Fibroblast of lung (primary cell): ENCODE measurements around the gene INHBB.

Source experiments
- EZH2 ChIP-seq: IDR thresholded peaks from 2 replicates; pipeline ENCODE4 v1.5.1; 2012; ENCODE audit warnings: low read length, control low read depth, mild to moderate bottlenecking; ENCODE audit errors: missing control alignments
- TF ChIP-seq, protein P1 (sequence below), 2 donors: IDR thresholded peaks in 1 of 2; conservative IDR thresholded peaks in 1 of 2; 1 replicate in 1 of 2; 2 replicates in 1 of 2; pipeline ENCODE4 v1.5.1; 2011 to 2012; ENCODE audit warnings: low read length in 2 of 2, control low read depth in 1 of 2, inconsistent platforms in 1 of 2, low read depth in 1 of 2, mild to moderate bottlenecking in 1 of 2

DNA sequence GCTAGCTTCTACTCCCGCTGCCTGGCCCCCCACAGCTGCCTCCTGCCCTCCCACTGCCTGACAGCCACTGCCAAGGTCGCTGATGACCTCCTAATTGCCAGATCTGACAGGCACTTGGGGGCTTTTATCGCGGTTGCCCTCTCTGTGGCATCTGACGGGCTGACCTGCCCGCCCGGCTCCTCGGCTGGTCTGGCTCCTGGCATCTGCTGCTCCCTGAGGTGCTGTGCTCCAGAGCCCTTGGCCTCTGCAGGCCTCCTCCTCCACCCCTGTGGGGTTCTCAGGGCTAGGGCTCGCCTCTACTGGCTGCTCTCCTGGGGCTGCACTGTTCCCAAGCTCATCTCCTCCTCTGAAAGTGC, 43.1 kb downstream of the INHBB start:
- TF ChIP-seq, protein P1, sequence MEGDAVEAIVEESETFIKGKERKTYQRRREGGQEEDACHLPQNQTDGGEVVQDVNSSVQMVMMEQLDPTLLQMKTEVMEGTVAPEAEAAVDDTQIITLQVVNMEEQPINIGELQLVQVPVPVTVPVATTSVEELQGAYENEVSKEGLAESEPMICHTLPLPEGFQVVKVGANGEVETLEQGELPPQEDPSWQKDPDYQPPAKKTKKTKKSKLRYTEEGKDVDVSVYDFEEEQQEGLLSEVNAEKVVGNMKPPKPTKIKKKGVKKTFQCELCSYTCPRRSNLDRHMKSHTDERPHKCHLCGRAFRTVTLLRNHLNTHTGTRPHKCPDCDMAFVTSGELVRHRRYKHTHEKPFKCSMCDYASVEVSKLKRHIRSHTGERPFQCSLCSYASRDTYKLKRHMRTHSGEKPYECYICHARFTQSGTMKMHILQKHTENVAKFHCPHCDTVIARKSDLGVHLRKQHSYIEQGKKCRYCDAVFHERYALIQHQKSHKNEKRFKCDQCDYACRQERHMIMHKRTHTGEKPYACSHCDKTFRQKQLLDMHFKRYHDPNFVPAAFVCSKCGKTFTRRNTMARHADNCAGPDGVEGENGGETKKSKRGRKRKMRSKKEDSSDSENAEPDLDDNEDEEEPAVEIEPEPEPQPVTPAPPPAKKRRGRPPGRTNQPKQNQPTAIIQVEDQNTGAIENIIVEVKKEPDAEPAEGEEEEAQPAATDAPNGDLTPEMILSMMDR (conservative IDR thresholded peaks at IDR 0.05 in 1 of 2, IDR thresholded peaks at IDR 0.05 in 1 of 2; ENCODE audit: low read depth in 1 of 2, low read length in 2 of 2): no peak
- no peak for TF ChIP-seq EZH2
